ENCODE results near the gene GAK. TPM values are rescaled to one million over a fixed set of nuclear protein-coding genes. Genes with fewer than 3 reads are reported as not detected.

Gene GAK
- total RNA-seq, 4 donors from 2014 or later, result 70.1 to 95.3 (median 78.1) TPM

DNA sequence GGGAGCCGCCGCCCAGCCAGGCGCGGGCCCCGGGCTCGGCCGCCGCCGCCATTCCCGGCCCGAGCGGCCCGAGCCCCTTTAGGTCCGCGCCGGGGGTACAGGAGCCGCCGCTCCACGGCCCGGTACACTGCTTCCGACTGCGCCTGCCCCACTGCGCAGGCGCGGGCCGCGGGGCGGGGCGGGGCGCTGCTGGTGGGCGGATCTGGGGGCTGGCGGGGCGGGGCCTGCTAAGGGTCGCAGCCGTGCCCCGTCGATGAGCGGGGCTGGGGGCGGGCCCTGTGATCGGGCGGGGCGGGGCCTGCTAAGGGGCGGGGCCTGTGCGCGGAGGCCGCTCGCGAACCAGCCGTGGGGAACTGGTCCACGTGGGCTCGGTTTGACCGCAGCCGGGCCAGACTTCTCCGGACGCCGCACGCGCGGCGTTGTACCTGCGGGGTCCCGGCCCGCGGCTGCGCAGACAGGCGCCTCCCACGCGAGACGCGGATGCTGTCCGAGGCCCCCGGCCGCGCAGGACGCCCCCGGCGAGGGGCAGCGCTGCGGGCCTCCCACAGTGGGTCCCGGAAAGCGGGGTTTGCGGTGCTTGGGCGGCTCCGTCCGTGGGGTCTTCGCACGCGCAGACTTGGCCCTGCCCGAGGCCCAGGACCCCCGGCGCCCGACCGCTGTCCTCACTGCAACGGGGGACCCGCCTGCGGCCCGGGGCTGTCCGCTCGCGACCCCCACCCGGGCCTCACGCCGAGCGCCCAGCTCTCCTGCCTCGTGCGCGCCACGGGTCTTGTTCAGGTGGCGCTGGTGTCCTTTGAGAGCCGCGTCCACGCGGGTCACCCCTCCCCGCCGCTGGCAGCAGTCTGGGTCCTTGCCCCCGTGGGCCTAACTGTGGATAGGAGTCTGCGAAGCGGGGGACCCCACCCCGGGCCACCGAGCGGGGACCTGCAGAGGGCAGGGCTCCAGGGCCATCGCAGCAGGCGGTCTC lies 41.6 kb upstream of the GAK start, which contains the start of gene DGKQ:
TSS of gene DGKQ (minus strand) at position 139 of the 967 bp plus-strand sequence. CDS start at position 52, 87 bp downstream.
- no peak for TF ChIP-seq EP300 (IDR thresholded peaks at IDR 0.05)
- TF ChIP-seq POLR2AphosphoS5 (IDR thresholded peaks at IDR 0.05), result no peak
- TF ChIP-seq, protein P1, sequence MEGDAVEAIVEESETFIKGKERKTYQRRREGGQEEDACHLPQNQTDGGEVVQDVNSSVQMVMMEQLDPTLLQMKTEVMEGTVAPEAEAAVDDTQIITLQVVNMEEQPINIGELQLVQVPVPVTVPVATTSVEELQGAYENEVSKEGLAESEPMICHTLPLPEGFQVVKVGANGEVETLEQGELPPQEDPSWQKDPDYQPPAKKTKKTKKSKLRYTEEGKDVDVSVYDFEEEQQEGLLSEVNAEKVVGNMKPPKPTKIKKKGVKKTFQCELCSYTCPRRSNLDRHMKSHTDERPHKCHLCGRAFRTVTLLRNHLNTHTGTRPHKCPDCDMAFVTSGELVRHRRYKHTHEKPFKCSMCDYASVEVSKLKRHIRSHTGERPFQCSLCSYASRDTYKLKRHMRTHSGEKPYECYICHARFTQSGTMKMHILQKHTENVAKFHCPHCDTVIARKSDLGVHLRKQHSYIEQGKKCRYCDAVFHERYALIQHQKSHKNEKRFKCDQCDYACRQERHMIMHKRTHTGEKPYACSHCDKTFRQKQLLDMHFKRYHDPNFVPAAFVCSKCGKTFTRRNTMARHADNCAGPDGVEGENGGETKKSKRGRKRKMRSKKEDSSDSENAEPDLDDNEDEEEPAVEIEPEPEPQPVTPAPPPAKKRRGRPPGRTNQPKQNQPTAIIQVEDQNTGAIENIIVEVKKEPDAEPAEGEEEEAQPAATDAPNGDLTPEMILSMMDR (IDR thresholded peaks at IDR 0.05), result no peak
- no peak for TF ChIP-seq POLR2A (IDR thresholded peaks at IDR 0.05)
- peaks cover 4% of the 10 kb centered on the region for H3K27me3 ChIP-seq
- H3K36me3 ChIP-seq, result no peaks in the 10 kb centered on the region
- no peaks in the 10 kb centered on the region for H3K9me3 ChIP-seq
- H3K27ac ChIP-seq, result peak within 1 kb of the TSS in 3 of 4 donors; percentile 24 to 69 (median 41)
- peak; percentile 96 for ATAC-seq
- peak within 1 kb of the TSS; percentile 71 to 83 for H3K4me3 ChIP-seq
- H3K4me1 ChIP-seq, result peaks cover 6 to 36% (median 14%) of the 10 kb centered on the region in 3 donors
- no CpG with 5 or more reads among the region's 123 CpGs for WGBS, 2 donors (ENCODE audit: low coverage in 1 of 2)

DNA sequence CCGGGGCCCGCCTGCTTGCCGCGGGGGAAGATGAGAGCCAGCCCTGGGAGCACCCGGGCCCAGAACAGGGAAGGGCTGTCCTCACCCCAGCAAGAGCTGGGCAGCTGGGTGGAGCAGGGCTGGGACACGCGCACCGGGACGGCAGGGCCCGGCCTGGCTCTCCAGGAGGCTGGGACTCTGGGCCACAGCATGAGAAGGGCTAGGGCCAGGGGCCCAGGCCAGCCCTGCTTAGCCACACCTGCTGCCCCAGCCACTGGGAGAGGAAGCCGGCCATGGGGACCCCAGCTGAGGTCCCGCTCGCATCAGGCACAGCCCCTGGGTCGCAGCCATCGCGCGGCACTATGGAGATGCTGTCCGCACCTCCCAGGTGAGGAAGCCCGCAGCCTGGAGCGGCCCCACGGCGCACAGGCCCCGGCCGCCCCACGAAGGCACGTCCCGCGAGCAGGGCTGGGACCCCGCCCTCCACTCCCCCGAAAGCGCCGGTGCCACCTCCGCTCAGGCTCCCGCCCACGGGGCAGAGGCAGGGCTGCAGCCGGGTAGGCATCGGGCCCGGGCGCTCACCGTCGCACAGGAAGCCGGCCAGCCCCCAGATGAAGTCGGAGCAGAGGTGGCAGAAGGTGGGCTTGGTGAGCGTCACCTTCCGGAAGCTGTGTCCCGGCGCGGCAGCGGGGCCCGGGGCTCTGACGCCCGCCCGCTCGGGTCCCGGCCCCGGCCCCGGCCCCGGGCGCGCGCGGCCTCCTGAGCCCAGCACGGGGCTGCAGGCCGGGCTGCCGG lies 40.7 kb upstream of the GAK start:
- H3K27me3 ChIP-seq, result peaks cover 13% of the 10 kb centered on the region
- H3K36me3 ChIP-seq, result no peaks in the 10 kb centered on the region
- peak overlapping the region; percentile 71 to 83 for H3K4me3 ChIP-seq
- peak; percentile 46 for ATAC-seq
- peak overlapping the region in 3 of 4 donors; percentile 24 to 69 (median 41) for H3K27ac ChIP-seq
- TF ChIP-seq POLR2AphosphoS5 (IDR thresholded peaks at IDR 0.05) (no peak), POLR2A (IDR thresholded peaks at IDR 0.05) (no peak), EP300 (IDR thresholded peaks at IDR 0.05) (no peak)
- TF ChIP-seq, protein P1 (IDR thresholded peaks at IDR 0.05), result no peak
- peaks cover 6 to 44% (median 14%) of the 10 kb centered on the region in 3 donors for H3K4me1 ChIP-seq
- no CpG with 5 or more reads among the region's 65 CpGs for WGBS, 2 donors (ENCODE audit: low coverage in 1 of 2)
- H3K9me3 ChIP-seq, result no peaks in the 10 kb centered on the region

DNA sequence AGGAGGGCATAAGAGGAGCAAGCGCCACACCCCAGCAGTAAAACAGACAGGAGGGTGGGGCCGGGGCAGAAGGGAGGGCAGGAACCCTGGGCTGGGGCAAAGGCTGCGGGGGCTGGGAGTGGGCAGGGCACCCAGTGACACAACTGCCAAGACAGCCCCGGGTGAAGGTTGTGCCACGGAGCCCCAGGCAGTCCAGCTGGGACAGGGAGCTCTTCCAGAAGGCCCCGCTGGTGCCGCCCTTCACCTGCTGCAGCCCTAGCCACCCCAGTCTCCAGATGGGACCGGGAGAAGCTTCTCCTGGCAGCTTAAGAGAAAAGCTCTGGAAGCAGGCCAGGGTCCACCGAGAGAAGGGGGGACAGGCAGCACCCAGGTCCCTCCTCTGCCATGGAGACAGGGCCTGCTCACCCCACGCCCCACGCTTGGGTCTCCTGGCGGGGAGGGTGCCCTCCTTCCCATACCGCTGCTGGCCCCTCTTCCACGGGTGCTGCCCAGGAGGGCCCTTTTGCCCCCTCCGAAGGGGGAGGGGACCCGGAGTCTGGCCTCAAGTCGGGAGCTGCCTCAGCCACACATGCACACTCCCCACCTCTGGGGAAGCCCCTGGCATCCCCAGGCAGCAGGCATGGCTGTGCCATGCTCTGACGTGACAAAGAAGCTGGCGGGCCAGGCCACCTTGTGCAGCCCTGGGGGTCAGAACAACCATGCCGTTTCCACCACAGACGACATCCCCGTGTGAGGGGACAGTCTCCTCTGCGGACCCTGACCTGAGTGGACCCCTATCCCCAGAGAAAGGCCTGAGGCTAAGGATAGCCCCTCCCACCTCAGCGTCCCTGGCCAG lies 39.8 kb upstream of the GAK start:
- Histone ChIP-seq H3K4me1 (peaks cover 6 to 51% (median 14%) of the 10 kb centered on the region in 3 donors), H3K4me3 (peak overlapping the region; percentile 71 to 83), H3K9me3 (no peaks in the 10 kb centered on the region), H3K27ac (peak overlapping the region in 1 of 4 donors; percentile 69), H3K36me3 (peaks cover 0 to 5% of the 10 kb centered on the region in 2 donors), H3K27me3 (peaks cover 16% of the 10 kb centered on the region)
- WGBS, 2 donors (ENCODE audit: low coverage in 1 of 2), result 67% methylated on average over 6 of the region's 24 CpGs; no CpG with 5 or more reads in 1 of the 2 donors
- ATAC-seq, result no peak
- TF ChIP-seq EP300 (IDR thresholded peaks at IDR 0.05) (no peak), POLR2AphosphoS5 (IDR thresholded peaks at IDR 0.05) (no peak), POLR2A (IDR thresholded peaks at IDR 0.05) (no peak)
- TF ChIP-seq, protein P1 (IDR thresholded peaks at IDR 0.05), result no peak

- Histone ChIP-seq H3K36me3 (peaks cover 0 to 14% of the 10 kb centered on the region in 2 donors), H3K27me3 (peaks cover 16% of the 10 kb centered on the region), H3K9me3 (no peaks in the 10 kb centered on the region), H3K4me3 (no peak overlapping the region), H3K4me1 (peaks cover 6 to 51% (median 14%) of the 10 kb centered on the region in 3 donors), H3K27ac (no peak overlapping the region)
- no peak for TF ChIP-seq POLR2A (IDR thresholded peaks at IDR 0.05)
- TF ChIP-seq POLR2AphosphoS5 (IDR thresholded peaks at IDR 0.05), result no peak
- TF ChIP-seq, protein P1 (IDR thresholded peaks at IDR 0.05), result no peak
- TF ChIP-seq EP300 (IDR thresholded peaks at IDR 0.05), result no peak
- WGBS, 2 donors (ENCODE audit: low coverage in 1 of 2), result 61% methylated on average over 5 of the region's 17 CpGs; no CpG with 5 or more reads in 1 of the 2 donors
- ATAC-seq, result no peak
These were observed 38.9 kb upstream of the GAK start for GRCh38 chr4:970854-971520.

All from gastroesophageal sphincter (tissue), 4 donors.